HG03025 (cell line): ENCODE results near the gene LAGE3.

Experiments used
- ATAC-seq: cut with Tn5 transposase; IDR thresholded peaks from one replicate; pipeline ENCODE4 v1.9.1; 2021; ENCODE audit warnings: mild to moderate bottlenecking, moderate library complexity; ENCODE audit not compliant: unreplicated experiment, low FRiP score

The LAGE3 gene, protein sequence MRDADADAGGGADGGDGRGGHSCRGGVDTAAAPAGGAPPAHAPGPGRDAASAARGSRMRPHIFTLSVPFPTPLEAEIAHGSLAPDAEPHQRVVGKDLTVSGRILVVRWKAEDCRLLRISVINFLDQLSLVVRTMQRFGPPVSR

DNA sequence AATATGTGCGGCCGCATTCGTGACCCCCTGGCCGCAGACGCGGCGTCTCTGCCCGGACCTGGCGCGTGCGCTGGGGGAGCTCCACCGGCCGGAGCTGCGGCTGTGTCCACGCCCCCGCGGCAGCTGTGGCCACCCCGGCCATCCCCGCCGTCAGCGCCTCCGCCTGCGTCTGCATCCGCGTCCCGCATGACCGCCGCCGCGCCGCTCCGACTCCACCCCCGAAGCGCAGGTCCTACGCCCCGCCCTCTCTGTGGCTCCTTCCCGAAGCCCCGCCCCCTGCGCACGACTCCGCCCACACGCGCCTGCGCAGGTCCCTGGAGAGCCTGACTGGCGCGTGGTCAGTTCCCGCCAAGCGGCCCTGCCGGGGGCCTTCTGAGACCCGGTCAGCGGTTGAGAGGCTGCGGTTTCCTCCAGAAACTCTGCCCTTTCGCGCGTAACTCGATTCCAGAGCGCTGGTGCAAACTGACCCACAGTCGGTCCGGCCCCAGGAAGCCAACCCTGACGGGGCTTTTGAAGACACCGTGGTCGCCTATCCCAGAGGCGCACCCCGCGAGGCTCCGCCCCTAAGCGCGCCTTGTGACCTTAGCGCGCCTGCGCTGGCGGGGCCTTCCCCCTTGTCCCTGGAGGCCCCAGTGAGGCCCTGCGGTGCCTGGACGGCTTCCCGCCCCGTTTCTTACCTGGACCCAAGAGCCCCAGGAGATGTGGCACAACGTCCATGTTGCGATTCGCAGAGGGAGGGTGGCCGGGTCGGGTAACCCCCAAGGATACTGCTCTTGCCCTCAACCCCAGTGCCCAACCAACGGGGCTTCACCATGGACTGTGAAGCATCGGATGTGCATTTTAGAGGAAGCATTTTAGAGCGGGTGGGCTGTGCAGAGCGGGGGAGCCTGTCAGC, at the start of gene LAGE3:
LAGE3 (minus strand) TSS at position 554 of the 895 bp plus-strand sequence; CDS start at position 188, 366 bp downstream.
- ATAC-seq: peak; percentile 75

DNA sequence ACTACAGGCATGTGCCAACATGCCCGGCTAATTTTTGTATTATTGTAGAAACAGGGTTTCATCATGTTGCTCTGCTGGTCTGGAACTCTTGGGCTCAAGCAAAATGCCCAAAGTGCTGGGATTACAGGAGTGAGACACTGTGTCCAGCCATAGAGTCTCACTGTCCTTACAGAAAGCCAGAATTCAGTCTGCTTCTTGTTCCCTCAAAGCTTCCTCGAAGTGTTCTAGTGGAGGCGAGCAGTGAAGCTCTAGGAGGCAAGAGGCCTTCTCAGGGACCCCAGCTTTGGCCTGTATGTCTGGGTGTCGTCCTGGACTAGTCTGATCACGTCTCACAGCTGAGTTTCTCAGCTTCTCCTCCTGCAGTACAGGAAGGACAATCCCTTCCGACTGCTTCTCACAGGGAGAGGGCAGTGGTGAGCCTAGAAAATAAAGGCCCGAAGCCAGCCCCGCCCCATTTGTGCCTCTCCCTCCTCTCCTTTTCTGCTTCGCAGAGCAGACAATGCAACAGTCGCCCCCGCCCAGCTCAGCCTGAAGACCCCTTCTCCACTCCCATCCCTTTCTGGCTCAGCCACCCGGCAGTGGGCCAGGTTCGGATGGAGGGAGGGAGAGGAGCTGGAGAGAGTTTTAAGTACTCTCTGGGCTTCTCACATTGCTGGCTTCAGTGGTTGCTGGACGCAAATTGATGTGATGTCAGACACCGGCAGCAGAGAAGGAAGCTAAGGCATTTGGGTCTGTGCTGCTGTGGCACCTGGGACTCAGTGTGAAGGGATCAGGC, 48.0 kb upstream of the LAGE3 start:
- ATAC-seq: no peak

DNA sequence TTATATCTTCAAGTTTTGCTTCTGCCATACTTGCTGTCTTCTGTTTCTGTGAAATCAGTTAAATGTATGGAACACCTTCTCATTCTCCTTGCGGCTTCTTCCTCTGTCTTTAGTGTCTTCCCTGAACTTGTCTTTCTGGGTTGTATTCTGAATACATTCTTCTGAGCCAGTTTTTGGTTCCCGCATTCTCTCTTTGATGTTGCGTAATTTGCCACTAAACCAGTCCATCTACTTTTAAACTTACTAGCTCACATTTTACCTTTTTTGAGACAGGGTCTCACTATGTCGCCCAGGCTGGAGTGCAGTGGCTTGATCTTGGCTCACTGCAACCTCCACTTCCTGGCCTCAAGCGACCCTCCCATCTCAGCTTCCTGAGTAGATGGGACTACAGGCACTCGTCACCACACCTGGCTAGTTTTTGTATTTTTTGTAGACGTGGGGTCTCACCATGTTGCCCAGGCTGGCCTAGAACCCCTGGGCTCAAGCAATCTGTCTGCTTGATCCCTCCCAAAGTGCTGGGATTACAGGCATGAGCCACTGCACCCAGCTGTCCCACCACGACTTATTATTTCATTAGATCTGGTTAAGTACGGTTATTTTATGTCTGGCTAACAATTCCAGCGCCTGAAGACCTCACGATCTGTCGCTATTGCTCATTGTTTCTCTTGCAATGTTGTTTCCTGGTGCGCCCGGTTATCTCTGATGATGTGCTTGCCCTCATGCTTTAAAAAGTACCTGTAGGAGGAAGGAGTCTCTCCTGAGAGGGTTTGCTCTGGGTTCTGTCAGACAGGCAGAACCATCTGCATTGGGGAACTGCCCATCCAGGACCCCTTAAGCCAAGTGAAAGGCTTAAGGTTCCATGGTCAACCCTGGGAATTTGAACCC, 46.8 kb upstream of the LAGE3 start:
- no peak for ATAC-seq

DNA sequence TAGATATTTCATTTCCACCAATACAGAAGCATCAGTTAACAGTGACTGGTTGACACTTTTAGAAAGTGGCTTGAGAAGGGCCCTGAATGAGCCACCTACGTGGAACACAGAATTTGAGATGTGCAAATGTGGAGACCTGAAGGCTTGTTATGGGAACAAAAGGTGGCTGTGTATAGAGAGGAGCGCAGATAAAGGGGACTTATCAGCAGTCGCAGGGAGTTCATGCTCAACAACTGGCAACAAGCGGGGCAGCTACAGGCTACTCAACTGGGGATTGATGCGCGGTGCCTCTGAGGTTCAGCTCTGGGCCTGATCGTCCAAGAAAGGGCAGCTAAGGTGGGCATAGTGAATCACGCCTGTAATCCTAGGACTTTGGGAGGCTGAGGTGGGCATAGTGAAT, 40.3 kb upstream of the LAGE3 start:
- ATAC-seq: no peak

DNA sequence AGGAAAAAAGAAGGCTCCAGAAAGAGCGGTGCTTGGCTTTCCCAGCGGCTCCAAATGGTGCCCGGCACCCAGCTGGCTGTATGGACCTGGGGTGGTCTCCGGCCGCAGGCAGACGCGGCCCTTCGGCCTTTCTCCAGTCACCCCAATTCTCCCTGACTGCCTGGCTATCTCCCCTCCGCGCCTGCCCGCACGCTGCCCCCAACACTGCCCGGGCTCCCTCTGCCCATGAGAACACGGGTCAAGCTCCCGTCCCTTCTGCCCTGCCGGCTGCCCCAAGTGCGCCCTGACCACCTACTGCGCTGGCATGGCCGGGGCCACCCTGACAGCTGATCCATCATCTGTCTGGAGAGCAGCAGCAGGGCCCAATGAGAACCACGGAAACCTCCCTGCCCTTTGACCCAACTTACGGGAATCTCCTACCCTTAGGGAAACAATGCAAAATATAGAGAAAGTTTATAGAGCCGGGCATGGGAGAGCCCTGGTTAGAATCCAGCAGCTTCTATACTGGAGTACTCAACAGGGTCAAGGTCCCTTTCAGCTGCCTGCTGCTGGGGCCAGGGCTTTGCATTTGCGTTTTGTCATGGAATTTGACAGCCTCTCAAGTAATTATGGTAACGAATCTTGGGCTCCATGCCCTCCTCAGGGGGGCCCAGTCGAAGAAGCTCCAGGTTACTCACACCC, 38.2 kb upstream of the LAGE3 start:
- no peak for ATAC-seq

DNA sequence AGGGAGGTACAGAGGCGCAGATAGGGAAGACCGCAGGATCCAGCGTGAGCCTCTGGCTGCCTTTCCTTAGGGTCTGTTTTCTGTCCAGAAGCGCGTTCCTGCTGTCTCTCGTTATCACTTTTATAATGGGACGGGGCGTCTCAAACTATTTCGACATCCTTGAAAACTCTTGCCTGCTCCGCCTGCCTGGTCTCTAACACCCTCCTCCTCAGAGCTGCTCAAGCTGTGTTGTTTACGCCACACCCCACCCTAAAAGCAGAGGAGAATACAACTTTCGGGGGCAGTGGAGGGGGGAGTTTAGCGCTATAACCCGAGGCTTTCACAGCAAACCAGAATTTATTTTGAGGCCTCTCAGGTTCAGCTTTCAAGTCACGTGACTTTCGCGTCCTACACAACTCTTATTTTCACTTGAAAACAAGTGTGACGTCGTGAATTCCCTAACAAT, 37.6 kb upstream of the LAGE3 start:
- ATAC-seq: no peak

DNA sequence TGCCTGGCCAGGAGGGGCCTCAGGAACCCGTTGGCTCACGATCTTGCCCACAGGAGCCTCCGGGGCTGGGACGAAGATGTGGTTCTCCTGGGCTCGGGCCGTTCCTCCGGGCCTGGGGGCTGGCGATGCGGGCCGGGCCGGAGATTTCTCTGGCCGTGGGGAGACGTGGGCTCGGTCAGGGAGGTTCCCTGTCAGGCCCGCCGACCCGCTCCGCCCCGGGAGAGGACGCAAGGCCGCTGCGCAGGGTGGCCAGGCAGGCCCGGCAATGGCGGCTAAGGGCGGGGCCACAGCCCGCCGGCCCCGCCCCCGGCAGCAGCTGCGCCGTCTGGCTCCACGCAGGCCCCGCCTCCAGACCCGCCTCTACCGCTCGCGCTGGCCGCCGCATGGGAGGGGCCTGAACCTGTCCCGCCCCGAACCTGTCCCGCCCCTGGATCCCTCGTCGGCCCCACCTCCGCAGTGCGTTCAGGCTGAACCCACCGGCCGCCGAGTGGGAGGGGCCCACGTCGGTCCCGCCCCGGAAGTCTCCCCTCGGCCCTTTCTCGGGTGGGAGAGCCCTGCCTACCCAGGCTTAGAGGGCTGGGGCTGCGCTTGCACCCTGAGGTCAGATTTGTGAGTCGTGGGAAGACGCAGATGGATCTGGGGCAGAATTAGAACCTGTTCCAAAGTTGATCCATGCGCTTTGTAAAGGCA, 37.0 kb upstream of the LAGE3 start, which contains the start of gene FAM3A:
FAM3A (minus strand) TSS at position 267 of the 690 bp plus-strand sequence. CDS start 460 bp downstream, outside the sequence.
- ATAC-seq: peak; percentile 78

DNA sequence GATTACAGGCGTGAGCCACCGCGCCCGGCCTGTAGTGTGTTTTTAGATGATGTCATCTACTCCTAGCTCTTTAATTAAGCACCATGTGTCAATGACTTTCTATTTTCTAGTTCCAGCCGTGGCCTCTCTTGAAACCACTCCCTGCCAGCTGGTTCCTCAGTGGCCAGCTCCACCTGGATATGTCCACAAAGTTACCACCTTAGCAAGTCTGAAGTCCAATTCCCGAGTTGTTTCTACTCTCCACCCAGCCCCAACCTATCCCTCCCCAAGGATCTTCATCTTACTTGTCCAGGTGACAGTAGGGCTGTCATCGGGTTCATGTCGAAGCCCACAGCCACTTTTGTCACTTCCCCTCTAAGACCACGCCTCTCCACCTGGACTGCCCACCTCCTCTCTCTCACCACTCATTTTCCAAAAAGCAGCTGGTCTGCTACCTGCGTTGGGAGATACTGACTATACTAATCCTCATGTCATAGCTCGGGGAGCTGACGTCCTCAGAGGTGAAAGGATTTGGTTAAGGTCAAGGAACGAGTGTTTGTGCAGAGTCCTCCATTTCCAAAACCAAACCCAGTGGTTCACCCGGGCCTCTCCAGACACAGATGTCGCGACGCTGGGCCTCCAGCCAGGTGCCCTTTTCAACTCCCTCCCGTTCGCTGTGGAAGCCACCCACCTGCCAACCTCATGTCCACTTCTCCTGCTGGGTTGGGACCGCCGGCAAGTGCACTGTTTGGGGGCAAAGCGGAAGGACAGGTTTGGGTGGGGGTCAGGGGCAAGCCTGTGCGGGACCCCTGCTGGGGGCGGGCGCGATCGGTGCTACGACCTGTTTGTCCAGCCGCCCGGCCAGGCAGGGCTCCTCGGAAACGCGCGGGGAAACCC, 36.2 kb upstream of the LAGE3 start:
- no peak for ATAC-seq

DNA sequence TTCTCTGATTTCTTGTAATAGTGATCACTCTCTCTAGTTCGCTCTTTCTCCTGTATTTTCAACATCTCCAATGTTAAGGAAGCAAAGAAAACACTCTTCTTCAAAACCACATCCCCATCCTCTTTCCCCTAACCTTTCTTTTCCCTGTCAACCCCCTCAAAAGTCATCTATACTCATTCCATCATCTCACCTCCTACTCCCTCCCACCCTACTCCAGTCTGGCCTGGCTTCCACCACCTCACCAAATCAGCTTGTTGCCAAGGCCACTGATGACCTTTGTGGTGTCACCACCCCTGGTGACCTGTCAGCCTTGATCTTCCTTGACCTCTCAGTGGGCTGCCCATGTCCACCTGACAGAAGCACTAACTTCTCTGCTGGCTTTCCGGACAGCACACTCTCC, 34.6 kb upstream of the LAGE3 start:
- ATAC-seq: no peak

DNA sequence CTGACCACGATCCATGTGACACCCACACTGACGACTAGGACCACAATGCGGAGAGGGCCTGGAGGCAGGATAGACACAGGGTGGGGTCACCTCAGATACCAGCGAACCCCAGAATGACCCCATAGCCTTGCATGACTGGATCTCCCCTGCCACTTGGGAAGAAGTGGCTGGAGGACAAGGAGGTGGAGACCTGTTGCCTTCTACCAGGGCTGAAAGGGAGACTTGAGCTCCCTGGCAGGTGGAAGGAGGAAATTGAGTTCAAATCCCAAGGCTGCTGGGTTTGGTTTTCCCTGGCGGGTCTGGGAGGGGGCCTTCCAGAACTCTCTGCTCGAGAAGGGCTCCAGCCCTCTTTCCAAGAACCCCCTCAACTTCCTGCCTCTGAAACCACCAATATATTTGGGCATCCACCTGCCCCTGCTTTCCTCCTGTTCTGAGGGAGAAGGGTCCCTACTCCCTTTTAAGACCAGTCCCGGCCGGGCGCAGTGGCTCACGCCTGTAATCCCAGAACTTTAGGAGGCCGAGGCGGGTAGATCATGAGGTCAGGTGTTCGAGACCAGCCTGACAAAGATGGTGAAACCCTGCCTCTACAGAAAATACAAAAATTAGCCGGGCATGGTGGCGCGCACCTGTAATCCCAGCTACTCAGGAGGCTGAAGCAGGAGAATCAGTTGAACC, 33.9 kb upstream of the LAGE3 start:
- ATAC-seq: no peak

DNA sequence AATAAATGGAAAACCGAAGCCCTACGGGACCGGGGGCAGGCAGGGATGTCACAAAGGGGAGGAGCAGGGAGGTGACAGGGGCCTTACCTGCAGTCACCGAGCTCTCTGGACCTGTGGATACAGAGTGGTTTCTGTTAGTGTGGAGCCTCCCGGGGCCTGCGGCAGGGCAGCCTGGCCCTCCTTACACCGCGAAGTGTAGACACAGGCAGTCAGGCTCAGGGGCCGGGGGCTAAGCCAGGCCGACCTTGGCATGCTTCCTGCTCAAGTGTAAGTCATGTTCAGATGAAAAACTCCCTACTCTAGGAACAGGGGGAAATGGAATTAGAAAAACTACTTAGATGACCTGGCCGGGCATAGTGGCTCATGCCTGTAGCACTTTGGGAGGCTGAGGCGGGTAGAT, 32.7 kb upstream of the LAGE3 start:
- no peak for ATAC-seq

DNA sequence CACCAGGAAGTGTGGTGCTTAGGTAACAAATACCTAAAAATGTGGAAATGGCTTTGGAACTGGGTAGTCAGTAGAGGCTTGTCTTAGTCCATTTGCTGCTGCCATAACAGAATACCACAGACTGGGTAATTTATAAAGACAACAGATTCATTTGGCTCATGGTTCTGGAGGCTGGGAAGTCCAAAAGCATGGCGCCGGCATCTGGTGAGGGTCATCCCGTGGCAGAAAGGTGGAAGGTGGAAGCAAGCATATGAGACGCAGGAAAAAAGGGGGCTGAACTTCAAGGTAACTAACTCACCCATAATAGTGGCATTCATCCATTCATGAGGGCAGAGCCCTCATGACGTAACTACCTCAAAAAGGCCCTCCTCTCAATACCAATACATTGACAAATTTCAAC, 30.4 kb upstream of the LAGE3 start:
- ATAC-seq: no peak

DNA sequence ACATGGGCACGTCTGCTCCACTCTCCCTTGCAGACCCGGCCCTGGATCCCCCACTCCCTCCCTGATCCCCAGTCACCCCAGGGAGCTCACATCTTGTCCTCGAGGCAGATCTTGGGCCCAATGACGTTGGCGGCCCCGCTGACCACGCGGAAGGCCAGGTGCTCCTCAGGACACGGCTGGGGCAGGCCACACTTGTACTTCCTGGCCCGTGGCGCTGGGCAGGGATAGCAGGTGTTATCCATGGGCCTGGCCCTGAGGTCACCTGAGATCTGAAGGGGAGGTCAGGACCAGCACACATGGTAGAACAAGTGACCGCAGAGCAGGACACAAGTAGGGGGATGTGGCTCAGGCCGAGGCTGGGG, 29.3 kb upstream of the LAGE3 start:
- no peak for ATAC-seq

DNA sequence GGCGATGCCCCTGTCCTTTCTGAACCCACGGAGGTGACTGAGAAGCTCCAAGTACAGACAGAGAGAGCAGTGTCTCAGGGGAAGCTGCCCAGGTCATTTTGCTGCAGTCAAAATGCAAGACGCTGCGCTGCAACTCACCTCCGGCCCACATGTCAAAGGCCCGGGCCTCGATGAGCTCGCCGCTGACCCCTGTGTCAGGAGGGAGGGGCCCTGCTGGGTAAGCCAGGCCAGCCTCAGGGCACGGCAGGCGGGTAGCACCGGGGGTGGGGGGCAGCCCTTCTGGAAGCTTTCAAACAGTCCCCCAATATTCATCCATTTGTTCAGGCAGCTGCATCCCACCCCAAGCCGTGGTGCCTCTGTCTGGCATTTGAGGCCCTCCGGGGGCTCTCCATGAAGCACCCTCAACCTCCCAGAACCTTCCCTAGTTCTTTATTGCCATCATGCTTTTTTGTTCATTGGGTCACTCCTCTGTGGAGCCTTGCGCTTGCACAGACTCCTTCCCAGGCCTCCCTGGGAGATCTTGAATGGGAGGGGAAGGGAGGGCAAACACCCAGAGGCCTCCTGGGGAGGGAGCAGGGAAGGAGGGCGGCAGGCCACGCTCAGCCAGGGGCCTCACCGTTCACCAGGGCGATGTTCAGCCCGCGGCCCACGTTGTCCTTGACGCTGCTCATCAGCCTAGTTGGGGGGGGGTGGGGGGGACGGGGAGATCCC, 28.7 kb upstream of the LAGE3 start:
- no peak for ATAC-seq

DNA sequence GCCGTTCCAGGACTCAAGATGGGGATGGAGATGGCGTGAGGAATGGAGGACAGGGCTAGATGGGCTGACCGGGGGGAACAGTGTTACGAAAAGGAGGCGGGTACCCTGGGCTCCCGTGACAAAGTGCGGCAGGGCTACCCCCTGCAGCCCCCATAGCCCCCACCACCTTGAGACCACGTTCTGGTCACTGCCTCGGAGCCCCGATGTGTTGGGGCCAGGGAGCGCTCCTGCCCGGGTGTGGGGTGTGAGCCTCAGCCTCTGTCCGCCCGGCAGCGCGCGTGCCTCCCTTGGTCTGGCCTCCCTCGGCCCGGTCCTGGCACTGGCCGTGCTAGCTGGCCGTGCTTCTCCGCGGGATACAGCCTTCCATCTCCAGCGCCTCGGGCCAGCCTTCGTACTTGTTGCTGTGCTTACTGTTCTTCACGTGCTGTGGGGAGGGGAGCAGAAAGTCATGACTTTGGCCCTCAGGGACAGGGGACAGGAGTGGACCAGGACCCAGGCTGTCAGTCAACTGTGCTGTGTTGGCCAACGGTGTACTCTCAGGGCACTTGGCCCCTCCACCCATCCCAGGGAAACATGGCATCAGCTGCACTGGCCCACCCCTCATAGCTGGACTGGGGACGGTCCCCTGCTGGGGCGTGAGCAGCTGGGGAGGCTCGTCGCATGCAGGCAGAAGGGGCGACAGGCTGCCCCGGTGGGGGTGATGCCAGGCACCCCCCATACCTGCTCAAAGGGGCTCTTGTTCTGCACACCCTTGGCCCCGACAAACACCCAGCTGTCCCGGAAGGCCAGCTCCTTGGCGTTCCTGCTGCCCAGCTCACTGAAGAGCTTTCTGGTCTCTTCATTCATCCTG, 27.6 kb upstream of the LAGE3 start:
- no peak for ATAC-seq

DNA sequence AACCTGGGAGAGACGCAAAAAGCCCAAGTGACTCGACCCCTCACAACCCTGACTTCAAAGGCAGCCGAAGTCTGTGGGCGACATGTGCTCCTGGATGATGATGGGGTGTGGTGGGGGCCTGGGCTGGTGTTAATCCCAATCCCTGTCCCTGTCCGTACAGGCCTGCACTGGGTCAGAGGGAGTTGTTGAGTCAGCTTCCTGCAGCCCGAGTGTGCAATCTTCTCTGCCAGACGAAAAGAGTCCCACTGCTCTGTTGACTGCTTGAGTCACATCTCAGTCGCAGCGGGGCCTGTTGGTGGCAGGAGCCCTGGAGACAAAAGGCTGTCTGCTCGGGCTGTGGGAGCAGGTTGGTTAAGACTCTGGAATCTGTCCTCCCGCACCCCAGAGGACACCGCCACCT, 26.7 kb upstream of the LAGE3 start:
- ATAC-seq: no peak
